ENCODE measurements around the gene RRP15. TPM values are rescaled to one million over a fixed set of nuclear protein-coding genes. Genes with fewer than 3 reads are reported as not detected.

RRP15 gene
- total and polyA plus RNA-seq, 5 experiments from 2014 or later, result 16.0 to 20.8 (median 19.2) TPM

DNA sequence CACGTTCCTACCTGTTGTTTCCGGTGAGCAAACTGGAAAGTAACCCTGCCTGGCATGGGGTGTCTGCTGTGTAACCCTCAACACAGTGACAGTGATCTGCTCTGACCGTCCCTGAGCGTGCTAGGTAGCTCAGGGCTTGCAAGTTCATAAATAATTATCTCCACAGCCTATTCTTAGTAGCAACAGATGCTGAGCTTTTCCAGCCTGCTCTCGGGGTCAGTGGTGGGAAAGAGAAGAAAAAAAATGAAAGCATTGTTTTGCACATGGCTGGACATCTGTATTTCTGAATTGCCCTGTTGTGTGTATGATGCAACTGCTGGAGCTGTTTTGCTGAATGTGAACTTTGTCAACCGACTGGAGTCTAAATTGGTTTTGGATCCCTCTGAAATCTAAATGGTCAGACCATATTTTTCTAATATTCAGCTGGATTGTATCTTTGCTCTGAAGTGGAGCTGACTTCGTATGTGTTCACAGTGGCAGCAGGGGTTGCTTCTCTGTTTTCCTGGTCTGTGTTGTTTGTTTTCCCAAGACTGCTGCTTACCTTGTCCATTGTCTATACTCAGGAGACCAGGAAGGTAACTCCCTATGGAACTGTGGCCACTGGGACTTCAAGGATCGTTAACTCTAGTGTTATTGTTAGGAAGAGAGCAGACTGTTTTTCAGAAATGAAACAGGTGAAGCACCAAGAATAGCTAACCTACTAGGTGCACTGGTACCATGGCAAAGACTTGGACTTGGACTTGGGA lies 87.0 kb downstream of the RRP15 start:
- no peak for ATAC-seq
- Mint-ChIP-seq H3K4me1 (peaks cover 0 to 3% (median 2%) of the 10 kb centered on the region in 4 donors), H3K27me3 (peaks cover 2 to 11% (median 9%) of the 10 kb centered on the region in 5 donors), H3K27ac (no peak overlapping the region), H3K36me3 (no peaks in the 10 kb centered on the region), H3K9me3 (no peaks in the 10 kb centered on the region), H3K4me3 (no peak overlapping the region)
- POLR2A ChIA-PET, result no interaction called here
- DNase-seq, result no peak

DNA sequence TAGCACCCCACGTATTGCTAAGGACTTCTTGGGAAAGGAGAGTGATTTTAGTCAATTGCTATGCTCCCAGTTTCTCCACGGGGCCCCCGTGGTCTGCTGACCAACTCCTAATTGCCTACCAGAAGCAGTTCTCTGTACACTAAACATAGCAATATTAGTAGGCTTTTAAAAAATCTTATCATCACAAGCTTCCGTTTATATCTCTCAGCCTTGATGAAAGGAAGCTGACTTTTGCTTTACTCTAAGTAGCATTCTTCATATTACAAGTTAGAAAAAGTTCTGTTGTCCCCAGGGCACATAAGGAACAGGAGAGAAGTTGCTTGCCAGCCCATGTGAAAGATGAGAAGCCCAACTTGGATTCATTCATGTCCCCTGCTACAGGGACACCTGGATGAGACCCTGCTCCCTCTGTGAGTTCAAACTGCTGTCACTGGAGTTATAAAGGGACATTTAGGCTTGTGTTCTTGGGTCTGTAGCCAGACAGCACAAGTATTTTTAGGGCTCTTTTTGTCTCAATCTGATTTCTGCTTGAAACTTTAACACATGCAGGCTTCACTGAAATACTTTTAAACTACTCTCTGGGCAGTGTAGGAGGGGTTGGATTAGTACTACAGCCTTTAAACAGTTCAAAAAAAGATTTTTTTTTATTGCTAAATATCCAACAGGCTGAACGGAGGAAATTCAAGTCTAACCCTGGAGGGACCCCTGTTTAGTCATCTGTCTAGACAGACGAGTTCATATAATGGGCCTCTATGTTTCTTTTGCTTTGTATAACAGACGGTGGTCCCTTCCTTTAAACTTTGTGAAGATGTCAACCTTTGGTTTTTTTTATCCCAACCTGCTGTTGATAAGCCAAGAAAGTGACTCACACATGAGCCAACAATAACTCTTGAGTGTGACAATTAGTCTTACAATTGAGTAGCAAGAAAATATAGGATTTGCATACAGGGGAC lies 89.6 kb downstream of the RRP15 start:
- Mint-ChIP-seq H3K4me3 (no peak overlapping the region), H3K4me1 (peaks cover 3 to 9% (median 9%) of the 10 kb centered on the region in 4 donors), H3K27ac (no peak overlapping the region), H3K27me3 (peaks cover 2 to 19% (median 8%) of the 10 kb centered on the region in 5 donors), H3K36me3 (no peaks in the 10 kb centered on the region), H3K9me3 (no peaks in the 10 kb centered on the region)
- no peak for DNase-seq
- POLR2A ChIA-PET, result no interaction called here
- no peak for ATAC-seq

DNA sequence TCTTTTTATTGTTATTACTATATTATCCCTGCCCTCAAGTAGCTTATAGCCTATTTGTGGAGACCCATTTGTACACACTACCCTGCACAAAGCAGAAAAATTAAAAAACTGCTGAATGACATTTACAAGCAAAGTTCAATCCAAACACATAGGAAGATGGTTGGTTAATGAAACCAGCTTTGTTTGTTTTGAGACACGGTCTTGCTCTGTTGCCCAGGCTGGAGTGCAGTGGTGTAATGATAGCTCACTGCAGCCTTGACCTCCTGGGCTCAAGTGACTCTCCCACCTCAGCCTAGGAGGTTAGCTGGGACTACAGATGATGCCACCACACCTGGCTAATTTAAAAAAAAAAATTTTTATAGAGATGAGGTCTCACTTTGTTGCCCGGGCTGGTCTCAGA lies 91.6 kb downstream of the RRP15 start:
- Mint-ChIP-seq H3K9me3 (no peaks in the 10 kb centered on the region), H3K27me3 (peaks cover 5 to 20% (median 9%) of the 10 kb centered on the region in 5 donors), H3K27ac (no peak overlapping the region), H3K36me3 (no peaks in the 10 kb centered on the region), H3K4me1 (peaks cover 3 to 9% (median 9%) of the 10 kb centered on the region in 4 donors), H3K4me3 (no peak overlapping the region)
- DNase-seq (no peak), ATAC-seq (no peak)
- POLR2A ChIA-PET, result no interaction called here

- H3K36me3 Mint-ChIP-seq, result no peaks in the 10 kb centered on the region
Measured at GRCh38 chr1:218377143-218377660, 92.1 kb downstream of the RRP15 start.

DNA sequence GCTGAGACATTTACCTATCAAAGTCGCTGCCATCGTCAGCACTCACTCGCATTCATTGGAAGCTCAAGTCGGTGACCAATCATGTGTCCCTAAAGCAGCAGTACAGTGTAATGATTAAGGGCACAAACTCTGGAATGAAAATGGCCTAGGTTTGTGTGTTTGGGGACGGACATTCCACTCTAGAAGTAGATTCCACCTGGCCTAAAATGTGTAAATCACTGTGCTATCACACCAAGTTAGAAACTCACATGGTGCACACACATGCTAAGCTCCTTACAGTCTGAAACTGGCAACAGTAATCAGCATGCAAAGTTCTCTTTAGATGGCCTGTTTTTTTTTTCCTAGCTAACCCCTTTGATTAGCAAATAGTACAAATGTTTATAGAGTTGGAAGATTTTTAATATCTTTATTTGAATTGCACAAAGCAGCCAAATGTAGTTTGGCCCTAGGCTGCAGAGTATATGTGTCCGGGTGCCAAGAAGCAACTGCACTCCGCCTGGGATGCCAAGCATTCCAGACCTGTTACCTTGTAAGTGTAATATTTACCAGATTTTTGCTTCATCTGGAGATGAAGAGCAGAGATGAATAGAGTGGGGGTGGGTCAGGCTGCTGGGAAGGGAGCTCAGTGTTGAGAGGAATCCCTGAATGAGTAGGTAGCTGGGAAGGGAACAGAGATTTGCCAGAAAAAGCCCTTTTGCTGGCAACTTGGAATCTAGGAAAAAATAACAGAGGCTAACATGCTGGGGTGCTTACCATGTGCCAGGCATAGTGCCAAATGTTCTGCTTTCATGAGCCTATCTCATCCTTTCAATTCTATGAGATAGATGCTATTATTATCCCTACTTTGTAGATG lies 95.3 kb downstream of the RRP15 start:
- H3K4me3 Mint-ChIP-seq, result no peak overlapping the region
- POLR2A ChIA-PET, result no interaction called here

More at GRCh38 chr1:218377143-218377660, 92.1 kb downstream of the RRP15 start:
- H3K9me3 Mint-ChIP-seq, result no peaks in the 10 kb centered on the region
- H3K4me3 Mint-ChIP-seq, result peak overlapping the region in 2 of 10 donors; percentile 12 to 15
- POLR2A ChIA-PET, result no interaction called here
- peak in 5 of 10 donors; percentile 4 to 64 (median 31) for DNase-seq
- peak overlapping the region in 1 of 10 donors; percentile 8 for H3K27ac Mint-ChIP-seq
- H3K4me1 Mint-ChIP-seq, result peaks cover 3 to 9% (median 9%) of the 10 kb centered on the region in 4 donors
- peak; percentile 71 to 93 for ATAC-seq
- H3K27me3 Mint-ChIP-seq, result peaks cover 5 to 16% (median 9%) of the 10 kb centered on the region in 5 donors

GRCh38 chr1:218382261-218382660 lies 97.2 kb downstream of the RRP15 start:
- no peaks in the 10 kb centered on the region for H3K9me3 Mint-ChIP-seq
- POLR2A ChIA-PET, result no interaction called here
- H3K4me1 Mint-ChIP-seq, result peaks cover 1 to 5% (median 5%) of the 10 kb centered on the region in 4 donors
- peaks cover 3 to 25% (median 8%) of the 10 kb centered on the region in 5 donors for H3K27me3 Mint-ChIP-seq
- no peak for DNase-seq
- no peak overlapping the region for H3K27ac Mint-ChIP-seq
- no peaks in the 10 kb centered on the region for H3K36me3 Mint-ChIP-seq
- no peak overlapping the region for H3K4me3 Mint-ChIP-seq
- ATAC-seq, result no peak

More for the DNA sequence above, 95.3 kb downstream of the RRP15 start:
- DNase-seq (no peak), ATAC-seq (no peak)
- H3K27me3 Mint-ChIP-seq, result peaks cover 3 to 24% (median 13%) of the 10 kb centered on the region in 5 donors
- no peak overlapping the region for H3K27ac Mint-ChIP-seq
- H3K4me1 Mint-ChIP-seq, result peaks cover 3 to 9% (median 9%) of the 10 kb centered on the region in 4 donors
- H3K9me3 Mint-ChIP-seq, result no peaks in the 10 kb centered on the region
- no peaks in the 10 kb centered on the region for H3K36me3 Mint-ChIP-seq

DNA sequence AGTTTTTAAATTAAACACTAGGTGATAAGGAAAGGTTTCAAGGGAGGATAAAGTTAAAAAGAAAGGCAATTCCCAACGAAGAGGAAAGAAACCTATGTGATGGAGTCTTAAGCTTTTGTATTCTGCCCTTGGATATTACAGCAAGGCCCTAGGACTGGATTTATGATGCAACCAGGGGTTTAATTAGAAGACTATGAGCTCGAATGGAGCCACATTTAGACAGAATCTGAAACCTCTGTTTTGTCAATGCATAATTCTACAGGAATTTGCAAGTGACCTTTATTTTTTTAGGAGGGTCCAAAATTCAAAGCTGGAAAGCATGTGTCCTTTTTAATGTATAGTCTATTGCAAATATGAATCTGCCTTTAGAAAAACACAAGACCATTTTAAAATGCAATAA lies 98.0 kb downstream of the RRP15 start:
- no peak overlapping the region for H3K27ac Mint-ChIP-seq
- no peaks in the 10 kb centered on the region for H3K36me3 Mint-ChIP-seq
- H3K4me3 Mint-ChIP-seq, result no peak overlapping the region
- ATAC-seq (no peak), DNase-seq (no peak)
- POLR2A ChIA-PET, result no interaction called here
- no peaks in the 10 kb centered on the region for H3K4me1 Mint-ChIP-seq
- no peaks in the 10 kb centered on the region for H3K9me3 Mint-ChIP-seq
- H3K27me3 Mint-ChIP-seq, result peaks cover 3 to 25% (median 8%) of the 10 kb centered on the region in 5 donors

- no peaks in the 10 kb centered on the region for H3K9me3 Mint-ChIP-seq
- POLR2A ChIA-PET, result no interaction called here
- ATAC-seq (no peak), DNase-seq (no peak)
- H3K27ac Mint-ChIP-seq, result no peak overlapping the region
- H3K36me3 Mint-ChIP-seq, result no peaks in the 10 kb centered on the region
- peaks cover under 1 to 25% (median 8%) of the 10 kb centered on the region in 5 donors for H3K27me3 Mint-ChIP-seq
- H3K4me1 Mint-ChIP-seq, result no peaks in the 10 kb centered on the region
- no peak overlapping the region for H3K4me3 Mint-ChIP-seq
Measured at GRCh38 chr1:218383681-218384080, 98.6 kb downstream of the RRP15 start.

DNA sequence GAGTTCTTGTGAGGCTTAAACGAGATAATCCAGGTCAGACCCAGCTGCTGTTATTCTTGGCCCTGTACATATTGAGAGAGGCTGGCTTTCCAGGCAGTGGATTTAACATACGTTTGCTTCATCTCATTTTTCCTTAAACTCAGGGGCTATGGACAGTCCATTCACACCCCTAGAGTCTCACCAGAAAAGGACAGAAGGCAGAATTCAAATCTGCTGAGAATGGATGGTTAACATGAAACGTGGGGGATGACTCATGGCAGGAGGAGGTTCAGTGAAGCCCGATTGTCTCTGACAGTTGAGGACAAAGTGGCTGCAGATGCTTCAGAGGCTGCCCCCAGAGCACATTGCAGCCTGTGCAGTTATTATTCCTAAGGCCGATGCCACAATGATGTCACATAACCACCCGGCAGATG lies 99.5 kb downstream of the RRP15 start:
- POLR2A ChIA-PET, result no interaction called here
- Mint-ChIP-seq H3K4me3 (no peak overlapping the region), H3K4me1 (no peaks in the 10 kb centered on the region), H3K27ac (no peak overlapping the region), H3K36me3 (no peaks in the 10 kb centered on the region), H3K27me3 (peaks cover 0 to 18% (median 8%) of the 10 kb centered on the region in 5 donors), H3K9me3 (no peaks in the 10 kb centered on the region)
- DNase-seq (no peak), ATAC-seq (no peak)

Other genes with a start within 250 kb of the RRP15 start
- under 1 TPM in 1 of 2 experiments, not detected in 1; 0.16 TPM for gene TGFB2, start 60.0 kb downstream of the RRP15 start, total RNA-seq
- gene TGFB2, start 60.0 kb downstream of the RRP15 start, polyA plus RNA-seq, result not detected